ENCODE results near the gene ADCY10. TPM values are rescaled to one million over a fixed set of nuclear protein-coding genes. Genes with fewer than 3 reads are reported as not detected.
A peak's percentile ranks its signal among the peaks of the same experiment; 100 is the strongest.
"Not testable (repeated sequence)": the region's sequence is repeated elsewhere in the genome, so short reads cannot be mapped to it uniquely, and the experiment has no call there.

Gene ADCY10
- under 0.01 TPM for total RNA-seq

- no peak for DNase-seq (ENCODE audit: low read depth in 2 of 3, low spot score in 2 of 3)
Measured at GRCh38 chr1:167913895-167914496, at the start of gene ADCY10. Gene ADCY10 (minus strand): TSS chr1:167914134. CDS start chr1:167905140, 8,994 bp downstream.

GRCh38 chr1:167957710-167958109, 43.8 kb upstream of the ADCY10 start:
- DNase-seq (ENCODE audit: low read depth in 2 of 3, low spot score in 2 of 3), result no peak

GRCh38 chr1:167955915-167956314, 42.0 kb upstream of the ADCY10 start:
- no peak for DNase-seq (ENCODE audit: low read depth in 2 of 3, low spot score in 2 of 3)

GRCh38 chr1:167950569-167950968, 36.6 kb upstream of the ADCY10 start:
- no peak for DNase-seq (ENCODE audit: low read depth in 2 of 3, low spot score in 2 of 3)

- DNase-seq (ENCODE audit: low read depth in 2 of 3, low spot score in 2 of 3), result no peak
Measured at GRCh38 chr1:167949785-167950184, 35.9 kb upstream of the ADCY10 start.

GRCh38 chr1:167947733-167948132, 33.8 kb upstream of the ADCY10 start:
- no peak for DNase-seq (ENCODE audit: low read depth in 2 of 3, low spot score in 2 of 3)

GRCh38 chr1:167943541-167943940, 29.6 kb upstream of the ADCY10 start:
- no peak for DNase-seq (ENCODE audit: low read depth in 2 of 3, low spot score in 2 of 3)

GRCh38 chr1:167940264-167940663, 26.3 kb upstream of the ADCY10 start:
- no peak for DNase-seq (ENCODE audit: low read depth in 2 of 3, low spot score in 2 of 3)

- DNase-seq (ENCODE audit: low read depth in 2 of 3, low spot score in 2 of 3), result no peak
Measured at GRCh38 chr1:167938080-167938636, 24.2 kb upstream of the ADCY10 start.

GRCh38 chr1:167937709-167938010, 23.7 kb upstream of the ADCY10 start:
- no peak for DNase-seq (ENCODE audit: low read depth in 2 of 3, low spot score in 2 of 3)

- peak; percentile 29 to 67 (median 62) for DNase-seq (ENCODE audit: low read depth in 2 of 3, low spot score in 2 of 3)
Measured at GRCh38 chr1:167936930-167937708, 23.2 kb upstream of the ADCY10 start, which contains the start of gene MPC2. Gene MPC2 (minus strand): TSS chr1:167937072. CDS start chr1:167935841, 1,231 bp downstream.

- DNase-seq (ENCODE audit: low read depth in 2 of 3, low spot score in 2 of 3), result peak; percentile 91 to 99 (median 99)
Measured at GRCh38 chr1:167936068-167936929, 22.4 kb upstream of the ADCY10 start, which contains the start of gene DCAF6. Gene DCAF6 (plus strand): TSS chr1:167936683. CDS start chr1:167936912, 229 bp downstream.

- DNase-seq (ENCODE audit: low read depth in 2 of 3, low spot score in 2 of 3), result peak in 2 of 3 donors; percentile 42 to 44
Measured at GRCh38 chr1:167935216-167936067, 21.5 kb upstream of the ADCY10 start.

- DNase-seq (ENCODE audit: low read depth in 2 of 3, low spot score in 2 of 3), result peak in 1 of 3 donors; percentile 5
Measured at GRCh38 chr1:167934426-167935215, 20.7 kb upstream of the ADCY10 start.

GRCh38 chr1:167933788-167934187, 19.9 kb upstream of the ADCY10 start:
- no peak for DNase-seq (ENCODE audit: low read depth in 2 of 3, low spot score in 2 of 3)

GRCh38 chr1:167929725-167930124, 15.8 kb upstream of the ADCY10 start:
- no peak for DNase-seq (ENCODE audit: low read depth in 2 of 3, low spot score in 2 of 3)

GRCh38 chr1:167928919-167929318, 15.0 kb upstream of the ADCY10 start:
- DNase-seq (ENCODE audit: low read depth in 2 of 3, low spot score in 2 of 3), result not testable (repeated sequence)

GRCh38 chr1:167928457-167928852, 14.5 kb upstream of the ADCY10 start:
- DNase-seq (ENCODE audit: low read depth in 2 of 3, low spot score in 2 of 3), result no peak
